PC-9 (cell line): Measurements from ENCODE around the gene CDH11.

Experiments used
- EZH2 ChIP-seq: fragments of 200-600 bp; sonication (generic); IDR thresholded peaks from 2 replicates; pipeline ENCODE4 v1.8.0; 2017; ENCODE audit warnings: antibody characterized with exemption, low read depth
- TF ChIP-seq, protein P1 (sequence below): fragments of 200-600 bp; sonication (generic); conservative IDR thresholded peaks from 2 replicates; pipeline ENCODE4 v1.6.1; 2017; ENCODE audit warnings: mixed run types, antibody characterized with exemption, mild to moderate bottlenecking, moderate library complexity

DNA sequence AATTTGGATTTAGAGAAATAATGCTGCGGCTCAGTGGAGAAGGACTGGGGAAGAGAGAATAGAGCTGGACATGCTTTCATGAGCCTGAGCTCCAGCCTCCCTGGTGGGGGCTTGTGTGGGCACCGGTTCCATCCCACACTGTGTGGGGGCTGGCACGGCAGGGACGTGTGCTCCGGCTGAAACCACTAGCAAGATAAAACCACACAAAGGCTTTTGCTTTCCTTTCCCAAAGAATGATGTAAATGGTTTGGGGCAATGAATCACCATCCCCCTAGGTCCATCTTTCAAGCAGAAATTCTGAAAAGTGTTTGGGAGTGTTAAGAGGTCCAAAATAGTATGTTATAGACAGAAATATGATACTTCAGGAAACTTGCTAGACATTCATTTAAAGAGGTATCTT lies 77.0 kb downstream of the CDH11 start:
- TF ChIP-seq, protein P1, sequence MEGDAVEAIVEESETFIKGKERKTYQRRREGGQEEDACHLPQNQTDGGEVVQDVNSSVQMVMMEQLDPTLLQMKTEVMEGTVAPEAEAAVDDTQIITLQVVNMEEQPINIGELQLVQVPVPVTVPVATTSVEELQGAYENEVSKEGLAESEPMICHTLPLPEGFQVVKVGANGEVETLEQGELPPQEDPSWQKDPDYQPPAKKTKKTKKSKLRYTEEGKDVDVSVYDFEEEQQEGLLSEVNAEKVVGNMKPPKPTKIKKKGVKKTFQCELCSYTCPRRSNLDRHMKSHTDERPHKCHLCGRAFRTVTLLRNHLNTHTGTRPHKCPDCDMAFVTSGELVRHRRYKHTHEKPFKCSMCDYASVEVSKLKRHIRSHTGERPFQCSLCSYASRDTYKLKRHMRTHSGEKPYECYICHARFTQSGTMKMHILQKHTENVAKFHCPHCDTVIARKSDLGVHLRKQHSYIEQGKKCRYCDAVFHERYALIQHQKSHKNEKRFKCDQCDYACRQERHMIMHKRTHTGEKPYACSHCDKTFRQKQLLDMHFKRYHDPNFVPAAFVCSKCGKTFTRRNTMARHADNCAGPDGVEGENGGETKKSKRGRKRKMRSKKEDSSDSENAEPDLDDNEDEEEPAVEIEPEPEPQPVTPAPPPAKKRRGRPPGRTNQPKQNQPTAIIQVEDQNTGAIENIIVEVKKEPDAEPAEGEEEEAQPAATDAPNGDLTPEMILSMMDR, result no peak
- no peak for TF ChIP-seq EZH2
